ENCODE data around the gene GRIK2.

GRIK2 gene

DNA sequence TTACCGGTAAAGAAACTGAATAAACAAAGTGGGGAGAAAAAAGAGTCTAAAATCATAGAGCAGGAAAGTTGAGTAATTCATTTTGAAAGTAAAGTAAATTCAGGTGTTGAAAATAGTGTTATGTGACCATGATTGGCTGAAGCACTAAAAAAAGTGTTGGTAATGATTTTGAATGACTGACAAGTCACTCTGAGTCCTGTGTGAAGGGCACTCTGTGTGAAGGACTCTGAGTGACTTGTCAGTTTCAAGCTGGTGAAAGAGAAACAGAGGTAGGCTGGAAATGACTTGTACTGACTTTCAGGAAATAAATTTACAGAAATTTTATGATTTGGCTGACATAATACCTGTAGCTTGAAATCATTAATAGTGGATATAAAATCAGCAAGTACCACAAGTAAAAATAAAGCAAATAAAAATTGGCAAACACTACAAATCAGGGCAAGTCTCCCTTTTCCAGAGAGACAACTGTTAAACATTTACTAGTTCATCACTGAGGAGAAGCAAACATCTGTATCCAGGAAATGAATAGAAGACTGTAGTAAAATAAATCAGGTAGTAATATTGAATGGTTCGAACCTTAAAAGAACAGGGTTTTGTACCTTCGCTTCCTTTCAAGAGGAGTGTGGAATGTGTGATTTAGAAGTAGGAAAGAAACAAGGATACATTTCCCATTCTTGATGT lies 630.6 kb downstream of the GRIK2 start:
- Histone ChIP-seq H2BK5ac (ENCODE audit: low read depth, low read length, poor library complexity) (no peak overlapping the region), H2AK5ac (ENCODE audit: low read length) (no peak overlapping the region), H3K27ac (ENCODE audit: low read depth, low read length) (no peak overlapping the region), H3K79me1 (ENCODE audit: low read length) (no peaks in the 10 kb centered on the region), H3K4me3 (ENCODE audit: low read depth, low read length) (no peak overlapping the region), H3K4me1 (ENCODE audit: control insufficient read depth in 1 of 2, insufficient read depth in 2 of 2, low read length in 2 of 2) (no peaks in the 10 kb centered on the region), H3K9me3 (ENCODE audit: insufficient read depth, low read depth, low read length) (no peaks in the 10 kb centered on the region), H3K18ac (ENCODE audit: low read length) (no peak overlapping the region), H3K14ac (ENCODE audit: low read length) (no peak overlapping the region), H3K36me3 (ENCODE audit: control insufficient read depth in 1 of 2, insufficient read depth in 2 of 2, low read length in 2 of 2) (no peaks in the 10 kb centered on the region), H3K9ac (ENCODE audit: low read length) (no peak overlapping the region), H2AFZ (ENCODE audit: insufficient read depth, low read length, poor library complexity) (no peak overlapping the region), H3K23ac (ENCODE audit: low read length) (no peak overlapping the region), H3K79me2 (ENCODE audit: control insufficient read depth, insufficient read depth, low read length, poor library complexity) (no peaks in the 10 kb centered on the region), H3K27me3 (ENCODE audit: insufficient read depth, low read length) (no peaks in the 10 kb centered on the region), H4K8ac (ENCODE audit: low read depth, low read length) (no peak overlapping the region), H2BK120ac (ENCODE audit: insufficient read depth, low read length, poor library complexity) (no peak overlapping the region), H4K91ac (ENCODE audit: low read depth, low read length) (no peak overlapping the region), H3K4ac (ENCODE audit: low read depth, low read length) (no peak overlapping the region), H3K4me2 (ENCODE audit: low read length) (no peak overlapping the region), H4K12ac (ENCODE audit: low read depth, low read length) (no peak overlapping the region), H2BK12ac (ENCODE audit: low read length) (no peak overlapping the region)
- WGBS (ENCODE audit: extremely low coverage, insufficient coverage, insufficient read length), result no CpG with 5 or more reads among the region's 3 CpGs
- DNase-seq, result no peak

DNA sequence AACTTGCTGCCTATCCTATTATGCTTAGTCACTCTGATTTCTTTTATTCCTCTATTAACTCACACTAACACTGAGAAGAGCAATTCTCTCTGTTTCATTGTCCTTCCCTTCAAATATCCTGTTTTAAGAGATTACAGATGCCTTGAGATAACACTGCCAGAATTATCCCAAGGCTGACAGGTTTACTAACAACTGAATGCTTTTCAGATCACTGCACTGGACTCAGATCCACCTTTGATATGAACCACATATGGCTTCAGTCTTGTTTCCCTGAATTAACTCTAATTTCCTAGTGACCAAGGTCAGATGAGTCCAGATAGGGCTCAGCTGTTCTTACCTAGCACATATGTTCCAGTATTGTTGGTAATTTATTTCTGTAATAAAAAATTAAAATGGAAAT lies 633.1 kb downstream of the GRIK2 start:
- Histone ChIP-seq H3K79me1 (ENCODE audit: low read length) (no peaks in the 10 kb centered on the region), H3K27ac (ENCODE audit: low read depth, low read length) (no peak overlapping the region), H3K4me3 (ENCODE audit: low read depth, low read length) (no peak overlapping the region), H3K79me2 (ENCODE audit: control insufficient read depth, insufficient read depth, low read length, poor library complexity) (no peaks in the 10 kb centered on the region), H4K8ac (ENCODE audit: low read depth, low read length) (no peak overlapping the region), H3K9ac (ENCODE audit: low read length) (no peak overlapping the region), H3K23ac (ENCODE audit: low read length) (no peak overlapping the region), H3K4me2 (ENCODE audit: low read length) (no peak overlapping the region), H2BK120ac (ENCODE audit: insufficient read depth, low read length, poor library complexity) (no peak overlapping the region), H3K4me1 (ENCODE audit: control insufficient read depth in 1 of 2, insufficient read depth in 2 of 2, low read length in 2 of 2) (no peaks in the 10 kb centered on the region), H3K27me3 (ENCODE audit: insufficient read depth, low read length) (no peaks in the 10 kb centered on the region), H3K14ac (ENCODE audit: low read length) (no peak overlapping the region), H2AK5ac (ENCODE audit: low read length) (no peak overlapping the region), H3K36me3 (ENCODE audit: control insufficient read depth in 1 of 2, insufficient read depth in 2 of 2, low read length in 2 of 2) (no peaks in the 10 kb centered on the region), H4K12ac (ENCODE audit: low read depth, low read length) (no peak overlapping the region), H3K18ac (ENCODE audit: low read length) (no peak overlapping the region), H3K4ac (ENCODE audit: low read depth, low read length) (no peak overlapping the region), H2BK5ac (ENCODE audit: low read depth, low read length, poor library complexity) (no peak overlapping the region), H3K9me3 (ENCODE audit: insufficient read depth, low read depth, low read length) (no peaks in the 10 kb centered on the region), H2BK12ac (ENCODE audit: low read length) (no peak overlapping the region), H2AFZ (ENCODE audit: insufficient read depth, low read length, poor library complexity) (no peak overlapping the region), H4K91ac (ENCODE audit: low read depth, low read length) (no peak overlapping the region)
- DNase-seq, result no peak

DNA sequence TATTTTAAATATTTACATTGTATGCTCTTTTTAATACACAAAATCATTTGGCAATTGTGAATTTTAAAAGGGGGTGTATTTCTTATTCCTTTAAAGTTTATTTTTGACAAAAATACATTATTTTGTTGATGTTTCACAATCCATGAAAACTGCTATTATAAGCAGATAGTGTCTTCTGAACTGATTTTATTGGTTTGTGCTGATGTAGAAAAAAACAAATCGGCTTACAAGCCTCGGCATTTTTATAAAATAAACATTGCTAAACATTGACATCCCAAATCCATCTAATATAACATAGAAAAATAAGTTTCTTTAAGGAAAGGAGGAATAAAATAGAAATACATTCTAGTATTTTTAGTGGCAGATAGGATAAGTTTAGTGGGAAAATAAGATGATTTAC lies 634.7 kb downstream of the GRIK2 start:
- no peak for DNase-seq
- H3K18ac ChIP-seq (ENCODE audit: low read length), result no peak overlapping the region
- H3K79me1 ChIP-seq (ENCODE audit: low read length), result no peaks in the 10 kb centered on the region
- no peak overlapping the region for H3K9ac ChIP-seq (ENCODE audit: low read length)
- no peak overlapping the region for H4K91ac ChIP-seq (ENCODE audit: low read depth, low read length)
- no peaks in the 10 kb centered on the region for H3K79me2 ChIP-seq (ENCODE audit: control insufficient read depth, insufficient read depth, low read length, poor library complexity)
- no peak overlapping the region for H3K27ac ChIP-seq (ENCODE audit: low read depth, low read length)
- no peak overlapping the region for H2BK12ac ChIP-seq (ENCODE audit: low read length)
- no peak overlapping the region for H4K8ac ChIP-seq (ENCODE audit: low read depth, low read length)
- no peak overlapping the region for H3K23ac ChIP-seq (ENCODE audit: low read length)
- no peak overlapping the region for H2BK5ac ChIP-seq (ENCODE audit: low read depth, low read length, poor library complexity)
- no peaks in the 10 kb centered on the region for H3K36me3 ChIP-seq (ENCODE audit: control insufficient read depth in 1 of 2, insufficient read depth in 2 of 2, low read length in 2 of 2)
- no peak overlapping the region for H3K4me2 ChIP-seq (ENCODE audit: low read length)
- no peaks in the 10 kb centered on the region for H3K4me1 ChIP-seq (ENCODE audit: control insufficient read depth in 1 of 2, insufficient read depth in 2 of 2, low read length in 2 of 2)
- H2BK120ac ChIP-seq (ENCODE audit: insufficient read depth, low read length, poor library complexity), result no peak overlapping the region
- no peaks in the 10 kb centered on the region for H3K9me3 ChIP-seq (ENCODE audit: insufficient read depth, low read depth, low read length)
- no peak overlapping the region for H2AFZ ChIP-seq (ENCODE audit: insufficient read depth, low read length, poor library complexity)
- no peaks in the 10 kb centered on the region for H3K27me3 ChIP-seq (ENCODE audit: insufficient read depth, low read length)
- H4K12ac ChIP-seq (ENCODE audit: low read depth, low read length), result no peak overlapping the region
- no CpG with 5 or more reads among the region's 2 CpGs for WGBS (ENCODE audit: extremely low coverage, insufficient coverage, insufficient read length)
- H3K14ac ChIP-seq (ENCODE audit: low read length), result no peak overlapping the region
- no peak overlapping the region for H2AK5ac ChIP-seq (ENCODE audit: low read length)
- H3K4ac ChIP-seq (ENCODE audit: low read depth, low read length), result no peak overlapping the region
- no peak overlapping the region for H3K4me3 ChIP-seq (ENCODE audit: low read depth, low read length)

DNA sequence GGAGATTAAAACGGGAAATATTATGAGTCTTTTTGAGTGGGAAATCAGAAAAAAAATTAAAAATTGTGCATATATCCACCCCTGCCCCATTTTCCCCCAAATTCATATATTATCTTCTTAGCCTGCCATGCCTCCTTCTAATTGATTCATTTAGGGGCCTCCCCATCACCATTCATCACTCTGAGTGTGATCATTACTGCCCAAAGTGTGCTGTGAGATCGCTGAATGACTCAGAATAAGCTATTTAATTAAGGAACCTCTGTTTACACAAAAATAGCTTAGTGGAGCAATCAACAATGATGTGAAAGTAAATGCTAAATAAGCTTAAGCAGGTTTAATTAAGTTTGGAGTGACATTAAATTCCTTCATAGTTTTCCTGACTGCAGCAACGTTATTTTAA lies 645.5 kb downstream of the GRIK2 start:
- no peak overlapping the region for H3K9ac ChIP-seq (ENCODE audit: low read length)
- H2AFZ ChIP-seq (ENCODE audit: insufficient read depth, low read length, poor library complexity), result no peak overlapping the region
- H3K4me2 ChIP-seq (ENCODE audit: low read length), result no peak overlapping the region
- no peaks in the 10 kb centered on the region for H3K27me3 ChIP-seq (ENCODE audit: insufficient read depth, low read length)
- H3K9me3 ChIP-seq (ENCODE audit: insufficient read depth, low read depth, low read length), result no peaks in the 10 kb centered on the region
- no peak overlapping the region for H2AK5ac ChIP-seq (ENCODE audit: low read length)
- no peaks in the 10 kb centered on the region for H3K36me3 ChIP-seq (ENCODE audit: control insufficient read depth in 1 of 2, insufficient read depth in 2 of 2, low read length in 2 of 2)
- DNase-seq, result no peak
- no peak overlapping the region for H2BK120ac ChIP-seq (ENCODE audit: insufficient read depth, low read length, poor library complexity)
- no peak overlapping the region for H4K91ac ChIP-seq (ENCODE audit: low read depth, low read length)
- no peak overlapping the region for H3K18ac ChIP-seq (ENCODE audit: low read length)
- no peak overlapping the region for H4K12ac ChIP-seq (ENCODE audit: low read depth, low read length)
- no peaks in the 10 kb centered on the region for H3K79me2 ChIP-seq (ENCODE audit: control insufficient read depth, insufficient read depth, low read length, poor library complexity)
- no peak overlapping the region for H2BK5ac ChIP-seq (ENCODE audit: low read depth, low read length, poor library complexity)
- H3K4me3 ChIP-seq (ENCODE audit: low read depth, low read length), result no peak overlapping the region
- H2BK12ac ChIP-seq (ENCODE audit: low read length), result no peak overlapping the region
- no peaks in the 10 kb centered on the region for H3K79me1 ChIP-seq (ENCODE audit: low read length)
- no peak overlapping the region for H3K4ac ChIP-seq (ENCODE audit: low read depth, low read length)
- H3K27ac ChIP-seq (ENCODE audit: low read depth, low read length), result no peak overlapping the region
- H4K8ac ChIP-seq (ENCODE audit: low read depth, low read length), result no peak overlapping the region
- no peak overlapping the region for H3K23ac ChIP-seq (ENCODE audit: low read length)
- no CpG with 5 or more reads among the region's 3 CpGs for WGBS (ENCODE audit: extremely low coverage, insufficient coverage, insufficient read length)
- H3K14ac ChIP-seq (ENCODE audit: low read length), result no peak overlapping the region
- H3K4me1 ChIP-seq (ENCODE audit: control insufficient read depth in 1 of 2, insufficient read depth in 2 of 2, low read length in 2 of 2), result no peaks in the 10 kb centered on the region

Measured in trophoblast cell (in vitro differentiated cells and primary cell).